Ramos (cell line): ENCODE results near the gene COLGALT1.
"Not testable (repeated sequence)": the region's sequence is repeated elsewhere in the genome, so short reads cannot be mapped to it uniquely, and the experiment has no call there.

Experiments
- in situ Hi-C: fragments of 300-500 bp; cut with MboI; formaldehyde crosslinking; loops from one replicate; pipeline ENCODE4 v1.14.3; 2022; ENCODE audit warnings: low sequenced_read_pairs; ENCODE audit not compliant: unreplicated experiment

Gene COLGALT1

GRCh38 chr19:17590866-17591265 lies 35.4 kb downstream of the COLGALT1 start:
- in situ Hi-C loops, result no loop called here

GRCh38 chr19:17594296-17594695 lies 38.8 kb downstream of the COLGALT1 start:
- in situ Hi-C loops, result not testable (repeated sequence)

- in situ Hi-C loops, result not testable (repeated sequence)
Observed at GRCh38 chr19:17598063-17598462, 42.6 kb downstream of the COLGALT1 start.

GRCh38 chr19:17598953-17599352 lies 43.5 kb downstream of the COLGALT1 start:
- in situ Hi-C loops, result no loop called here

GRCh38 chr19:17599780-17600179 lies 44.3 kb downstream of the COLGALT1 start:
- in situ Hi-C loops, result no loop called here

GRCh38 chr19:17601683-17602082 lies 46.2 kb downstream of the COLGALT1 start:
- in situ Hi-C loops, result no loop called here

- in situ Hi-C loops, result no loop called here
Observed at GRCh38 chr19:17602217-17602616, 46.8 kb downstream of the COLGALT1 start.

GRCh38 chr19:17602872-17603510 lies 47.5 kb downstream of the COLGALT1 start:
- in situ Hi-C loops, result no loop called here

- in situ Hi-C loops, result no loop called here
Observed at GRCh38 chr19:17604372-17605025, 49.0 kb downstream of the COLGALT1 start.

- in situ Hi-C loops, result no loop called here
Observed at GRCh38 chr19:17605117-17605516, 49.7 kb downstream of the COLGALT1 start.

GRCh38 chr19:17605761-17606589 lies 50.5 kb downstream of the COLGALT1 start:
- in situ Hi-C loops, result no loop called here

GRCh38 chr19:17606590-17607185 lies 51.2 kb downstream of the COLGALT1 start:
- in situ Hi-C loops, result no loop called here

- in situ Hi-C loops, result no loop called here
Observed at GRCh38 chr19:17607936-17608335, 52.5 kb downstream of the COLGALT1 start.

GRCh38 chr19:17610384-17610783 lies 54.9 kb downstream of the COLGALT1 start:
- in situ Hi-C loops, result no loop called here

- in situ Hi-C loops, result no loop called here
Observed at GRCh38 chr19:17611462-17612244, 56.2 kb downstream of the COLGALT1 start.

- in situ Hi-C loops, result no loop called here
Observed at GRCh38 chr19:17614476-17614875, 59.0 kb downstream of the COLGALT1 start.

GRCh38 chr19:17615889-17616685 lies 60.6 kb downstream of the COLGALT1 start:
- in situ Hi-C loops, result no loop called here

GRCh38 chr19:17616686-17616960 lies 61.2 kb downstream of the COLGALT1 start:
- in situ Hi-C loops, result no loop called here

GRCh38 chr19:17616961-17617806 lies 61.7 kb downstream of the COLGALT1 start:
- in situ Hi-C loops, result no loop called here
